Stimulated activated CD4-positive, alpha-beta T cell treated with anti-CD3 and anti-CD28 coated beads, Interleukin-12 subunit alpha, Interleukin-12 subunit beta, amount 100 ng/mL, for 4 hours (primary cell): ENCODE measurements around the gene ZCCHC14.
A peak's percentile ranks its signal among the peaks of the same experiment; 100 is the strongest.
"Not testable (repeated sequence)": the region's sequence is repeated elsewhere in the genome, so short reads cannot be mapped to it uniquely, and the experiment has no call there.

Experiments
- DNase-seq: peaks from one replicate; pipeline ENCODE4 v3.0.0-alpha.2; 2020

ZCCHC14 gene

DNA sequence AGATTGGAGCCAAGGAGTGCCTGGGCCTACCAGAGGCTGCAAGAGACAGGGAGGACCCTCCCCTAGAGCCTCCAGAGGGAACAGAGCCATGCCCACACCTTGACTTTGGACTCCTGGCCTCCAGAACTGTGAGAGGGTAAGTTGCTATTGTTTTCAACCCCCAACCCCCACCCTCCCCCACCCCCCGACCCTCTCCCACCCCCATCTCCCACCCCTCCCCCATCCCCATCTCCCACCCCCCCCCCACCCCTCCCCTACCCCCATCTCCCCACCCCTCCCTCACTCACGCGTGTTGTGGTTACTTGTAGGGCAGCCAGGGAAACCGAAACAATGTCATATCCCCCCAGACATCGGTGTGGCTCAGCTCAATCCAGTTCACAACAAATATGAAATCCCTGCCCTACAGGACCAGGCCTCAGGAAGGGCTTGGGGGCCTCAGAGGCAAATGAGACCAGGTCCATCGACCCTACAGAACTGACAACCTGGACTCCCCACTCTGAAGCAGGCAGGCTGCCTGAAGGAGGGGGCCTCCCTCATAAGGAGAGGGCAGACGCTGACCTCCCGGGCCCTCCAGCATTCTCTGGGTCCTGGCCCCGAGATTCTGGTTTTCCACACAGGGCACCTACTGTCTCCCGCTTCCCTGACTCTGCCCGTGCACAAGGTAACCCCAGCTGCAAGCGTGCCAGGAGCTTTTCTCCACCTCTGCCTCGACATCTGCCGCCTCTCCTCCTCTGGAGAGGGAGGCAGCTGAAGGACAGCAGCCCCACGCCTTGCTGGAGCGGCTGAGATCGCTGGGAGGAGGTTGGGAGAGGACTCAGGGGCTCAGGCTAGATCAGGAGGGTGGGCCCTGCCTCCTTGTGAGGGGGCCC, 3.0 kb upstream of the ZCCHC14 start:
- DNase-seq = no peak

GRCh38 chr16:87493608-87494280, 920 bp upstream of the ZCCHC14 start:
- no peak for DNase-seq

DNA sequence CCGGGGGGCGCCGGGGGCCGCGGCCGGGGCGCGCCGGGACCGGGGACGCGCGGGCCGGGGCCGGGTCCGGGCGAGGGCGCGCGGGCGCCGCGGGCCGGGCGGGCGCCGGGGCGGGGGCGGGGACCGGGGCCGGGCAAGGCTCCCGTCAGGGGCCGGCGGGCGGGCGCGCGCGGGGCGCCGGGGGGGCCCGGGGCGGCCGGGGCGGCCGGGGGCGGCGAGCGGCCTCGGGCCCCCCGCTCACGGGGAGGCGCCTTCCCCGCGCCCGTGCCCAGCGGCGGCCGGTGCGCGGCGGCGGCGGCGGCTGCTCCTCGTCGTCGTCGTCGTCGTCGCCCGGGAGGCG, 563 bp downstream of the ZCCHC14 start:
- DNase-seq = no peak

GRCh38 chr16:87491522-87492290, 1.1 kb downstream of the ZCCHC14 start:
- DNase-seq = peak; percentile 15

DNA sequence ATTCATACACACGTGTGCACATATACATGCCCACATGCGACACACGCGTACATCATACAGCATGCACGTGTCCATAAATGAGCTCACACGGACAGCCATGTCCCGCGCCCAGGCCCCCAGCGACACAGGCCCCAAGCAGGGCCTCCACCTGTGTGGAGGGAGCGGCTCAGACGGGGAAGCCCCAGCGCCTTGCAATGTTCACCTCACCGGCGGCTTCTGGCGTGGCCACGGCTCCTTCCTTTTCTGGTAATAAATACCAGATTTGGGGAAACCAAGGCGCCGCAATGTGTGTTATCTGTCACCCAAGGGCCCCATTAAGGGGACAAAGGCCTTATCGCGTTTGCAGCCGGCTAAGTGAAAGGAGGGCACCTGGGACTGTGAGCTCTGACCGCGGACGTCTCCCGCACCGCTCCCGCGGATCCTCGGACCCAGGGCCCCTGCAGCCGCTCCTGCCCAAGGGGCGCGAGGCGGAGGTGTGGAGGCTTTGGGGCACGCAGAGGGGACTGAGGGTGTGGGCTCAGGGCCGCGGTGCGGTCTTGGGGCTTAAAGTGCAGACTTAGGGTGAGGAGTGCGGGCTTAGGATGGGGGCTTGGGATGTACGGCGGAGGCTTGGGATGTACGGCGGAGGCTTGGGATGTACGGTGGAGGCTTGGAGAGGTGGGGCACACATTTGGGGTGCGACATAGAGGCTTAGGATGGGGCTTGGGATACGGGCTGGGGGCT, 1.9 kb downstream of the ZCCHC14 start:
- DNase-seq = peak; percentile 58

- no peak for DNase-seq
These were observed 2.6 kb downstream of the ZCCHC14 start for GRCh38 chr16:87490096-87490798.

DNA sequence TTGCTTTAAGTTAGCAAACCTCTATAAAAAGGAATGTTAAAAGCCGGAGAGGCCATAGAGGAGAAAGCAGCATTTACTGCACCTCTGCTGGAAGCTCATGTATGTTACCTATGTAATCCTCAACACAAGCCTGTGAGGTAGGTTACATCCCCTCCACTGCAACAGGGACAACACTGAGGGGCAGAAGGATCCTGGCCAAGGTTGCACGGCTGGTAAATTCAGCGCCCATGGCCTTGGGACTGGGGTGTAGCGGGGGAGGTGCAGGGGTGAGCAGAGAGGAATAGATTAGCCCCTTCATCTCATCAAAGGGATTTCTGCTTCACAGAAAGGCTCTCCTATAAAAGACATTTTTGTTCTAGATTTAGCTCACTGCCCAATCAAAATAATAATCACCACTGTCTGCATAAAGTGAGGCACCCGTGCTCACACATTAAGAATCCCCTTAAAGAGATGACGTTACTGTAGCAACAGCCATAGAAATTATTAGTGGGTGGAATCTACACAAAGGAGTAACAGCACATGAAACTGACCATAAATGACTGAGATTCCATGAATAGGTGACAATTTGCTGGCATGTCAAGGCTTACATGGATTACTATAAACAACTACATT, 3.3 kb downstream of the ZCCHC14 start:
- DNase-seq = no peak

DNA sequence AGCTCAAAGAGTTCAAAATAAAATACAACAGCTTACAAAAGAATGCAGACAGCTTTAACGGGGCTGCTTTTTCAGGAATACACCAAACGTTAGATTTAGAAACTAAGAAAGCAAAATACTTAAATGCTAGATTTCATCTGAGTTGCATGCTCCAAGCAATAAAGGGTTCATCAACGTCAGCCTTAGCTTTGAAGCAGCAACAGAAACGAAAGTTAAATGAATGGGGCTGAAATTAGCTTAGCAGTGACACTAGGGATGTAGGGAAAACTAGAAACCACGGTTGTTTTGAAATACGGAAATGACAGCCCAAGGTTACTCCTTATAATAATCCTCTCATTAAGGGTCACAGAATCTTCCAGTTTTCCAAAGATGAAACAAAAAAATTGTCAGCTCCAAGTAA, 3.9 kb downstream of the ZCCHC14 start:
- not testable (repeated sequence) for DNase-seq

GRCh38 chr16:87487361-87487924, 5.4 kb downstream of the ZCCHC14 start:
- DNase-seq = no peak

DNA sequence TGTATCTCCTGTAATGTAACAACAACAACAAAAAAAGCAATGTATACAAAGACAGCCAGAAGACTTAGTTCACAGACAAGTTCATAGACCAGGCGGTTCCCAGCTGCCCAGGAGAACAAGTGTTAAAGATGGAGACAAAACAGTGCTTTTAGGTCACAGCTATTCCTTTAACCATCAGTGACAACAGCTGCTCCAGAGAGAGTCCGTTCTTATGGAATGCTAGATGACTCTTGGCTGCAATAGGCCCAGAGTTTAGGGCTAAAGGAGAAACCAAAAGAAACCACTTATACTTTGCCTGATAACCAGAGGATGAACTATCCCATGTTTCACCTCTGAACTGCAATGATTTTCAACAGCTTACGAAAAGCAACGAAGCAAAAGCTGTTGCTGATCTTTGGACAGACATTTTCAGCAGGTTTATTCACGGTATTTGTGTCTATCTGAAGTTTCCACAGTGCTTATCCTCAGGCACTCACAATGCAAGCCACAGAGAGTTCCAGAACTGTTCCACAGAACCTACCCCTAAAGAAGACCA, 6.0 kb downstream of the ZCCHC14 start:
- DNase-seq = no peak

DNA sequence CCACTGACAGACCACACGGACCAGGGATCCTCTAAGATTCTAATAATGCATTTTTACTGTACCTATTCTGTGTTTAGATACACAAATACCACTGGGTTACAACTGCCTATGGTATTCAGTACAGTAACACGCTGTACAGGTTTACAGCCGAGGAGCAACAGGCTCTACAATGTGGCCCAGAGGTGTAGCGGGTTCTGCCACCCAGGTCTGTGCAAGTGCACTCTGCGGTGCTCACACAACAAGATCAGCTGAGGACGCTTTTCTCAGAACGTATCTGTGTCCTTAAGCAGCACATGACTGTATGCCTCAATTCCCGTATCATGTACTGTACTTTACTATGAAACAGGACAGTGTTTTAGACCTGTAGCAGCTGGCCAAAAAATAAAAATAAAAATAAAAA, 6.5 kb downstream of the ZCCHC14 start:
- no peak for DNase-seq

DNA sequence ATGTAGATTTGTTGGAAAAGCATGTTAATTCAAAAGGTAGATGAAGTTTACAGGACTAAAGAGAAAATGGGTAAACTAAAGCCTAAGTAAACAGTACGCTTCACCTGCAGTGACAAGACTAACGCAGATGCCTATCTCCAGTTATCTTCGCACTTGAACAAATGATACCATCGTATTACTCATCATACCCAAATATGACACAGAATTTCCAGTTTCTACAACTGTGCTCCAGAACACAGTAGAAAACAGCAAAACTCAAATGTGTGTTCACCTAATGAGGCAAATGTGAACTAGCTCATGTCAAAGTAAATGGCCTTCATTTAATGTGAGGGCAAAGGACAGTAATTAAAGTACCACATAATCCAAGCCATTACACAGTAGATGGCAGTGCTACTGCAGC, 7.0 kb downstream of the ZCCHC14 start:
- not testable (repeated sequence) for DNase-seq

DNA sequence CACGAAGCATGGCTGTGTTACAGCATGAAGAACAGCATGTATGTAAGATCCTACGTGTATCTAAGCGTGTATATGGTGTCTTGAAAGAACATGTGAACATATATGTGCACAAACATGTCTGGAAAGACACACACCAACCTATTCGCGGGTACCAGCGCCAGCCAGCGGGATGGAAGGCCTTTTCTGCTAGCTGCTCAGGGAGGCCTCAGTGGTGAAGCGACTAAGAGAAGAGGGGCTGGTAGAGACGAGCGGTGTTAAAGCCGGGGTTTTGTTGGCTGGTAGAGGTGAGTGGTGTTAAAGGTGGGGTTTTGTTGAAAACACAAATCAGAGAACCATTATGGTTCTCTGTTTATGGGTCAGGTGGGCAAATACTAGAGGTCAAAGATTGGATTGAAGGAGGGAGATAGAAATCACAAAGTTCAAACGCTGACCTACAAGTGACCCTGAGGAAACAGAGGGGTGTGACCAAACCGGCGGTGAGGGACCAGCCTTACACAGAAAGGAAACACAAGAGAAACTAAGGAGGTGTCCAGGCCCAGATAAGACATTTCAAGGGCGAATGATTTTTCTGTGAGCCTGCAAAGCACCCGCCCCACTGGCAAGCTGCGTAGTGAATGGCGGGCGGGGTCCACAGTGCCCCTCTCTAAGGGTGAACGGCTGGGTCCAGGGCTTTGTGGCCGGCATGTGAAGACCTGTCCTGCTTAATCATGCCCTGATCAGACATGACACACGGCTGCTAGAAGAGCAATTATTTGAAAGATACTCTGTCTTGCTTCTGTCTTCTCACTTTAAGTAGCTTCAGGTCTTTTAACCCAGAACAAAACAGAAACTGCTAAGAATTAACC, 8.1 kb downstream of the ZCCHC14 start:
- DNase-seq = no peak

- no peak for DNase-seq
These were observed 9.3 kb downstream of the ZCCHC14 start for GRCh38 chr16:87483481-87483880.

DNA sequence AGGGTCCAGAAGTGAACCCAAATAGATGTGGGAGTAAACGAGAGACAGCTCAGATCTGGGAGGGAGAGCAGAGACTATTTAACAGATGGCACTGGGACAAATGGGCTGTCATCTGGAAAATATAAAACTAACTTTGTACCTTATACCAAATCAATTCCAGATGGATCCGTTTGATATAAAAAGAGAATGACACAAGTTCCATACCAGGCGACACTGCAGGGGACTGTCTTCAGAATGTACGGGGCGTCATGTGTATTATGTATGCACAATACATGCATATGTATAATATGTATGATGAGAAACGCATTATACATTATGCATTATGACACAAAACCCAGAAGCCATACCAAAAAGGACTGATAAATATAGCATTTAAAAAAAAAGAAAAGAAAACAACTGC, 10.2 kb downstream of the ZCCHC14 start:
- DNase-seq = not testable (repeated sequence)

DNA sequence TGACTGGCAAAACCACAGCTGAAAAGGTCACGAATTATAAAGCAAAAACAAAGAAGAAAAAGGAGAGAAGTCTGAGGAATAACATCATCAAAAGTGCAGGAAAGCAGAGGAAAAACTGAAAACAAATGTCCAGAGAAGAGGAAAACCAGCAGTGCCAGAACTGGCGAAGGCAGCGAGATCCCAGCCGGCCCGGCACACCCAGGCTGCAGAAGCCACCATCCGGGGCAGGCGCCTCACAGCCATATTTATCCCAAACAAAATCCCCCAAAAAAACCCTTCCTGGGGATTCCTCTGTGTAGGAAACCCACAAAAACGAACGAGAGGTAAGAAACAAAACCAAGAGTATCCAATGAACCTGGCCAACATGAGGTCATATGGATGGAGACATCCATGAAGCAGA, 10.6 kb downstream of the ZCCHC14 start:
- no peak for DNase-seq

- DNase-seq = not testable (repeated sequence)
These were observed 11.1 kb downstream of the ZCCHC14 start for GRCh38 chr16:87481711-87482110.

DNA sequence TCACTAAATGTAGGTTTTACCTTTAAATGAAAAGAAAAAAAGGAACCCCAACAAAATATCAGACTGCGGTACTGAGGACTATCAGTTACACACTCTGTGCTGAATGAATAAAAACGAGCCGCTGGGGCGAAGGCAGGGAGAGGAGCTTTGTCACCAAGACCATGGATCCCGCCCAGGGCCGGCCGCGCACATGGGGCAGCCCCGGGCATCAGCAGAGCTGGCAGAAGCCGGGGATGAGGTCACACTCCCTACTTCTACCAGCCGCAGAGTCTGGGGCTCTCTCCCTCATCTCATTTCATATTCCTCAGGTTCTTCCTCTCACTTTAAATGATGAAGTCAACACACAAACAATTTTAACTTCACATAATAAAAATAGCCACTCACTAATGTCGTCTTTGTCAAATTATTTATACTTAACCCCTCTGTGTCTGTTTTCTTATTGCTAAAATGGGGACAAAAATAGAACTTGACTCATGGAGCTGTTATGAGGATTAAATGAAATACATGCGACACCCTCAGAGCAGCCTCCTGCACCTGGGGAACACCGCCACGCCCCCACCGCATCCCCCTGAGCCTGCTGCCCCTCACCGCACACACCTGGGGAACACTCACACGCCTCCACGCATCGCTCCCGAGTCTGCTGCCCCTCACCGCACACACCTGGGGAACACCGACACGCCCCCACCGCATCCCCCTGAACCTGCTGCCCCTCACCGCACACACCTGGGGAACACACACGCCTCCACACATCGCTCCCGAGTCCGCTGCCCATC, 15.4 kb downstream of the ZCCHC14 start:
- DNase-seq = not testable (repeated sequence)

GRCh38 chr16:87474566-87474996, 18.2 kb downstream of the ZCCHC14 start:
- no peak for DNase-seq
